Measurements from ENCODE around the gene TRPM6.
"Not testable (repeated sequence)": the region's sequence is repeated elsewhere in the genome, so short reads cannot be mapped to it uniquely, and the experiment has no call there.

Gene TRPM6

DNA sequence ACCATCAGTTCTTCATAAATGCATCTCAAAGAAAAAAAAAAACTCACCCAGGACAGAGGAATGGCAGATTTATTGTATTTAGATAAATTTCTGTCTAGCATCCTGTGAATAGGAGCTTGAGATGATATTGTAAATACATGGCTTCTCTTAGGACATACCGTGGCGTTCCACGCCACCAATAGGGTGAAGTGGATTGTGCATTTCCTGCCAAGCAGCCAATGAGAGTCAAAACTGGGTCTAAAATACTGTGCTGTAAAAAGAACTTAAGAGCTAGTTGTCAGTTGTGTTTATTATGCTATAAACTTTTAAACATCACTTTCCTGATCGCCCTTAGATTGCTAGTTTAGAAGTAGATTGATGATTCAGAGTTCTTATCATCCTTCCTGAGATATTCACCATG is 20.9 kb upstream of the TRPM6 start:
- Histone ChIP-seq H3F3A (ENCODE audit: insufficient read depth, low read length) (no peaks in the 10 kb centered on the region), H3K4me1 (ENCODE audit: low read length) (no peaks in the 10 kb centered on the region), H3K9me2 (replicated peaks; ENCODE audit: insufficient read depth, low read length) (no peaks in the 10 kb centered on the region), H2AFZ (ENCODE audit: low read length) (no peak overlapping the region), H3K27me3 (replicated peaks; ENCODE audit: insufficient read depth, low read length) (no peaks in the 10 kb centered on the region), H3K27ac (ENCODE audit: low read length) (no peak overlapping the region), H3K4me3 (ENCODE audit: low read length) (no peak overlapping the region), H4K20me1 (ENCODE audit: insufficient read depth, low read length) (no peaks in the 10 kb centered on the region), H3K4me2 (ENCODE audit: low read depth, low read length) (no peak overlapping the region), H3K9me3 (replicated peaks; ENCODE audit: insufficient read depth, low read length) (no peaks in the 10 kb centered on the region), H3K36me3 (replicated peaks; ENCODE audit: insufficient read depth, low read length) (no peaks in the 10 kb centered on the region), H3K79me2 (ENCODE audit: low read length) (no peaks in the 10 kb centered on the region), H3K9ac (ENCODE audit: low read length) (no peak overlapping the region)
- no peak for TF ChIP-seq EZH2 (optimal IDR thresholded peaks at IDR 0.05; ENCODE audit: low read depth, low read length)
- TF ChIP-seq, protein P1, sequence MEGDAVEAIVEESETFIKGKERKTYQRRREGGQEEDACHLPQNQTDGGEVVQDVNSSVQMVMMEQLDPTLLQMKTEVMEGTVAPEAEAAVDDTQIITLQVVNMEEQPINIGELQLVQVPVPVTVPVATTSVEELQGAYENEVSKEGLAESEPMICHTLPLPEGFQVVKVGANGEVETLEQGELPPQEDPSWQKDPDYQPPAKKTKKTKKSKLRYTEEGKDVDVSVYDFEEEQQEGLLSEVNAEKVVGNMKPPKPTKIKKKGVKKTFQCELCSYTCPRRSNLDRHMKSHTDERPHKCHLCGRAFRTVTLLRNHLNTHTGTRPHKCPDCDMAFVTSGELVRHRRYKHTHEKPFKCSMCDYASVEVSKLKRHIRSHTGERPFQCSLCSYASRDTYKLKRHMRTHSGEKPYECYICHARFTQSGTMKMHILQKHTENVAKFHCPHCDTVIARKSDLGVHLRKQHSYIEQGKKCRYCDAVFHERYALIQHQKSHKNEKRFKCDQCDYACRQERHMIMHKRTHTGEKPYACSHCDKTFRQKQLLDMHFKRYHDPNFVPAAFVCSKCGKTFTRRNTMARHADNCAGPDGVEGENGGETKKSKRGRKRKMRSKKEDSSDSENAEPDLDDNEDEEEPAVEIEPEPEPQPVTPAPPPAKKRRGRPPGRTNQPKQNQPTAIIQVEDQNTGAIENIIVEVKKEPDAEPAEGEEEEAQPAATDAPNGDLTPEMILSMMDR (IDR thresholded peaks at IDR 0.05; ENCODE audit: low read length), result no peak
- no peak for TF ChIP-seq EZH2phosphoT487 (IDR thresholded peaks at IDR 0.05; ENCODE audit: low read length)
- no peak for DNase-seq

DNA sequence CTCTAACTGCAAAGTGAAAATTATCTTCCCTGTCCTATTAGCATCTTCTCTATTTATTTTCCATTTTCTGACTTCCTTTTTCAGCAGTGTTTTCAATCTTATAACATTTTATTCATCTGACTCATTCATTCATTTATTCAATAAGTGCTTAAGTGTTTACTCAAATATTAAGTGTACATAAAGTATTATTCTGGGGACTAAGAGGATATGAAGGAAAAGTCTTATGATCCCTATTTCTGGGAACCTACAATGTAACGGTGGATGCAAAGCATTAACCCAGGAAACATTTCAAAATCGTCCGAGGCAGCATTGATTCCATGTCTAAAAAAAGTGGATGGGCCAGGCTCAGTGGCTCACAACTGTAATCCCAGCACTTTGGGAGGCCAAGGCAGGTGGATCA is 19.4 kb upstream of the TRPM6 start:
- Histone ChIP-seq H2AFZ (ENCODE audit: low read length) (no peak overlapping the region), H3K4me3 (ENCODE audit: low read length) (no peak overlapping the region), H3K36me3 (replicated peaks; ENCODE audit: insufficient read depth, low read length) (no peaks in the 10 kb centered on the region), H3F3A (ENCODE audit: insufficient read depth, low read length) (no peaks in the 10 kb centered on the region), H3K4me1 (ENCODE audit: low read length) (no peaks in the 10 kb centered on the region), H3K27ac (ENCODE audit: low read length) (no peak overlapping the region), H4K20me1 (ENCODE audit: insufficient read depth, low read length) (no peaks in the 10 kb centered on the region), H3K79me2 (ENCODE audit: low read length) (no peaks in the 10 kb centered on the region), H3K9me3 (replicated peaks; ENCODE audit: insufficient read depth, low read length) (no peaks in the 10 kb centered on the region), H3K27me3 (replicated peaks; ENCODE audit: insufficient read depth, low read length) (no peaks in the 10 kb centered on the region), H3K9ac (ENCODE audit: low read length) (no peak overlapping the region), H3K9me2 (replicated peaks; ENCODE audit: insufficient read depth, low read length) (no peaks in the 10 kb centered on the region), H3K4me2 (ENCODE audit: low read depth, low read length) (no peak overlapping the region)
- DNase-seq, result no peak
- TF ChIP-seq EZH2 (optimal IDR thresholded peaks at IDR 0.05; ENCODE audit: low read depth, low read length) (no peak), EZH2phosphoT487 (IDR thresholded peaks at IDR 0.05; ENCODE audit: low read length) (no peak)
- TF ChIP-seq, protein P1 (IDR thresholded peaks at IDR 0.05; ENCODE audit: low read length), result no peak

- Histone ChIP-seq H3K4me2 (ENCODE audit: low read depth, low read length) (no peak overlapping the region), H3K4me1 (ENCODE audit: low read length) (no peaks in the 10 kb centered on the region), H3K4me3 (ENCODE audit: low read length) (no peak overlapping the region), H3K9me2 (replicated peaks; ENCODE audit: insufficient read depth, low read length) (no peaks in the 10 kb centered on the region), H3K79me2 (ENCODE audit: low read length) (no peaks in the 10 kb centered on the region), H2AFZ (ENCODE audit: low read length) (no peak overlapping the region), H3K27ac (ENCODE audit: low read length) (no peak overlapping the region), H3K9me3 (replicated peaks; ENCODE audit: insufficient read depth, low read length) (no peaks in the 10 kb centered on the region), H3K27me3 (replicated peaks; ENCODE audit: insufficient read depth, low read length) (no peaks in the 10 kb centered on the region), H3K9ac (ENCODE audit: low read length) (no peak overlapping the region), H4K20me1 (ENCODE audit: insufficient read depth, low read length) (no peaks in the 10 kb centered on the region), H3F3A (ENCODE audit: insufficient read depth, low read length) (no peaks in the 10 kb centered on the region), H3K36me3 (replicated peaks; ENCODE audit: insufficient read depth, low read length) (no peaks in the 10 kb centered on the region)
- DNase-seq, result no peak
- no peak for TF ChIP-seq EZH2phosphoT487 (IDR thresholded peaks at IDR 0.05; ENCODE audit: low read length)
- no peak for TF ChIP-seq EZH2 (optimal IDR thresholded peaks at IDR 0.05; ENCODE audit: low read depth, low read length)
- TF ChIP-seq, protein P1 (IDR thresholded peaks at IDR 0.05; ENCODE audit: low read length), result no peak
These were observed 13.3 kb upstream of the TRPM6 start for GRCh38 chr9:74901001-74901400.

GRCh38 chr9:74888449-74888848 is 728 bp upstream of the TRPM6 start:
- not testable (repeated sequence) for H3K36me3 ChIP-seq (replicated peaks; ENCODE audit: insufficient read depth, low read length); H3F3A ChIP-seq (ENCODE audit: insufficient read depth, low read length); H2AFZ ChIP-seq (ENCODE audit: low read length); H3K27ac ChIP-seq (ENCODE audit: low read length); H4K20me1 ChIP-seq (ENCODE audit: insufficient read depth, low read length); H3K9me3 ChIP-seq (replicated peaks; ENCODE audit: insufficient read depth, low read length); H3K4me3 ChIP-seq (ENCODE audit: low read length); H3K27me3 ChIP-seq (replicated peaks; ENCODE audit: insufficient read depth, low read length); H3K4me1 ChIP-seq (ENCODE audit: low read length); H3K79me2 ChIP-seq (ENCODE audit: low read length); DNase-seq; H3K9me2 ChIP-seq (replicated peaks; ENCODE audit: insufficient read depth, low read length); H3K4me2 ChIP-seq (ENCODE audit: low read depth, low read length); H3K9ac ChIP-seq (ENCODE audit: low read length)
